DMS 273 treated with DMSO at 0.1 percent for 48 hours (cell line): ENCODE measurements around the gene CTDP1.

Experiments used
- DNase-seq: peaks from one replicate; lab custom pipeline; 2025; lab: John Stamatoyannopoulos, UW

CTDP1 gene

DNA sequence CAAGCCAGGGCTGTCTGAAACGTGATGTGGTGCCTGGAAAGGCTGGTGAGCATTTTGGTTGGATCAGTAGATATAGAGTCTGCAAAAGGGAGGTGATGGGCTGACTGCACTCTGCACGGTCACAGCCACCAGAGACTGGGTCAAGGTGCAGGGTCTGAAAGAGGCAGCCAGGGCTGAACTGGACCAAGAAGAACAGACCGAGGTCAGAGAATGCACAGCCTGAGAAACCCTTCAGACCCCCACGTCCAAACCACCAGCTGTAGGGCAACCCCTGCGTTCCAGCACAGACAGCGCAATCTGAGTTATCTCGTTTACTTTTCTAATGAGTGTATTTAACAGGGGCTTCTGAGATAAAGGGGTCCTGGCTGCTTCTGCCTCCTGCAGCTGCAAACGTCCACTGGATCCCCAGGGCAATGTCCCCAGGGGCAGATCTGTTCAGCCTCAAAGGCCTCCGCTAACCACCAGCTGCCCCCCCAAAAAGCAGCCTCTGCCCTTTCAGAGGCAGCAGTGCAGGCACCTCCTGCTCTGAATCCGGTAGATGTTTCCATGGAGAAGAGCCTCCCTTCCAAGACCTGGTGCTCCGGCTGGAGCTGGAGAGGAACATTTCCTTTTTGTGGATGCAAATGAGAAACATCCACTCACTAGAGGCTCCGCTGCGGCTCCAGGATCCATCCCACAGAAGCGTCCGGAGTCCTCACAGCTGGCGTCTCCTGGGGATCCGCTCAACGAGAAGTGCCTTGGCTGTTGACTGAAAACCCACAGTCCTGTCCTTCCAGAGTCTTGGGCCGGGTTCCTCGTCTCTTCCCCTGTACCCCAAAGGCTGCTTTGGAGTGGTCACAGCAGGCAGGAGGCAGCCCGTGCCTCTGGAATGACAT is 117.2 kb downstream of the CTDP1 start:
- no peak for DNase-seq

DNA sequence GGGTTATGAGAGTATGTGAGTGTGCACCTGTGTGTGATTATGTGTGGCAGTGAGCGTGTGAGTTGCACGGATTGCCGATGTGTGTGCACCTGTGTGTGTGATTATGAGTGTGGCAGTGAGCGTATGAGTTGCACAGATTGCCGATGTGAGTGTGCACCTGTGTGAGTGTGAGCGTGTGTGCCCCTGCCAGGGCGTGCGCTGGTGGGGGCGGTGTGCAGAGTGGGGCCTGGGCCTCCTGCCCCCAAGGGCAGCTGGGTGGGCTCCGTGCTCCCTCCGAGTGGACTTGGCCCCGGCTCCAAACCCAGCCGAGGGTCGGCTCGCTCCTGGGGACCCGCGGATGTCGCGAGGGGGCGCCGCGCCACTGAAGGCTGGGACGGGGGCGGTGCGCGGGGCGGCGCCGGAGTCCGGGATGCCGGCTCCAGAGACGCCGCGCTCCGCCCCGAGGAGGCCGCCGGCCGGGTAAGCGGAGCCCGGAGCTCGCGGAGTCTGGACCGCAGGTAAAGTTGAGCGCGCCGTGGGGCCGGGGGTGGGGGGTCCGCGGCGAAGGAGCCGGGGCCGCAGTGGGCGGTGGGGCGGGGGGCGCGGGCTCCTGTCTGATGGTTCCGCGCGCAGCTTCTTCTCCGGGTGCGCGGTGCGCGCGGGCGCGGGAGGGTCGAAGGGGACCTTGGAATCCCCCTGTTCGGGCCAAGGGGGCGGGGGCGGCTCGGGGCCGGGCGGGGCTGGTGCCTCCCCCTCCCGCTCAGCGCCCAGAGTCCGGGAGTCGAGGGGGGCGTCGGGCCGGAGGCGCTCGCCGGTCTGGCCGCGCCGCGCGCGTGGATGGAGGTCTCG is 118.1 kb downstream of the CTDP1 start, which contains the start of gene KCNG2:
Gene KCNG2 (plus strand): TSS at position 421 of the 828 bp plus-strand sequence. CDS start 65,730 bp downstream, outside the sequence.
- no peak for DNase-seq

DNA sequence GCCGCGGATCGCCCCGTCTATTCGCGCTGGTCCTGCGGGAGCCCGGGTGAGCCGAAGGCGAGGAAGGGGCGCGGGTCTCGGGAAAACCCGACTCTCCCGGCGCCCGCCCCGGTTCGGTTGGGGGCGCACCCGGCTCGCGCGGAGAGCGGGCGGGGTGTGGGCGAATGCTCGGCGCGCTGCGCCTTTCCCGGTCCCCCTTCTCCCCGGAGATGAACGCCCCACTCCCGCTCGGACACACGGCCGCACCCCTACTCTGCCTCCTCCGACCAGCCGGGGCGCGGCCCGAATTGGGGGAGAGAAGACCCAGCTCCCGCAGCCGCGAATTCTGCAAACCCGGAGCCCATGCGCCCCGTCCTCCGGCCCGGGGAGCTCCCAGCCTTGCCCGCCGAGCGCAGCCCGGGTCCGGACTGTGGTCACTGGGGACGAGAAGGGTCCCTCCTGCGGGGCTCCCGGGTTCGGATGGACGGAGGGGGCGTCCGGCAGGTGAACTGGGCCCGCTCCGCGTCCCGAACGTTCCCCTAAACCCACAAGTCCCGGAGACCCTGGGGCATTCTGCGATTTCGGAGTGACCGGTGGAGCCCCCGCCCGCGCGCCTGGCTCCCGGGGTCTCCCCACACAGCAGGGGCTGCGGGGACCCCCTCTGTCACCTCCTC is 118.9 kb downstream of the CTDP1 start:
- DNase-seq = no peak

DNA sequence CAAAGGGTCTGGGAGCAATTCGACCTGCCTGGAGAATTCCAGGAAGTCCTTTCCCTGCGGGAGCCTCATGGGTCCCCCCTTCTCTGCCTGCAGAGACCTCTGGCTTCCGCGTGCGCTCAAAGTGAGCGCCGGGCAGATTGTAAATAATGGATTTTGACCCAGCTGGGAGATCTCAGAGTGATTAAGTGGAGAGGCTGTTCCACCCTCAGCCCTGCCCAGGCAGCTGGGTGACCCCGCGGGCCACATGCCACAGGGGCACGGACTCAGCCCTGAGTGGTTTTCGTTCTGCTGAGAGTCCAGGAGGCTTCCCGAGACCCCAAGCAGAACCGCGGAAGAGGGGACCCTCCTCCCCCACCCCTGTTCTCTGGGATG is 119.4 kb downstream of the CTDP1 start:
- no peak for DNase-seq

DNA sequence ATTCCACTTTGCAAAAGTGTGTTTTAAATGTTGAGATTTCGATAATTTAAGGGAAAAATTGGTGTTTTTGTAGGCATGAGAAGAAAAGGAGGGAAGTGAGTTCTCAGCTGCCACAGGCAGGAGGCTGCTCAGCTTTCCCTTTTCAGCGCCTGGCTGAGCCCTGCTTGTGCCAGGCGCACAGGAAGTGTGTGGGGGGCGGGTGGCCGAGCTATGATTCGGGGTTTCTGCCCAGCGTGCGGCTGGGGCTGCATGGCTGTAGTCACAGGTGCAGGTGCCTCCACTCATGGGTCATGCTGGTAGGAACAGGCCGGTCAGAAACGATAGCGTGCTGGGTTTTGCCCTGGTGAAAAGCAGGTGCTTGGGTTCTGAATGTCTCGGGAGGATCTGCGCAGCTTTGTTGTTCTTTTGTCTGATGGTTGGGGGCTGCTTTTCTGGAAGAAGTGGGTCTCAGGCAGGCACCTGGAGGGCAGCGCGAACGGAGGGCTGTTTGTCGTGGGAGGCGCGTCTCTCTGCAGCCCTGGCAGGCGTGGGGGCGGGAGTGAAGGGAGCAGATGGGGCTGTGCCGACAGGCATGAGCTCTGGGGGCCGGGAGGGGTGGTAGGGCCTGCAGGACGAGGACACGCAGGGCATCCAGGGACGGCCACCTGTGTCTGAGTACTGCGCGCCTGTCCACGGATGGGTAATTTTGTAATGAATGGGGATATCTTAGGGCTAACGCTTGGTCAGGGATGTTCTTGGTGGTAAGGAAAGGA is 120.2 kb downstream of the CTDP1 start:
- no peak for DNase-seq

DNA sequence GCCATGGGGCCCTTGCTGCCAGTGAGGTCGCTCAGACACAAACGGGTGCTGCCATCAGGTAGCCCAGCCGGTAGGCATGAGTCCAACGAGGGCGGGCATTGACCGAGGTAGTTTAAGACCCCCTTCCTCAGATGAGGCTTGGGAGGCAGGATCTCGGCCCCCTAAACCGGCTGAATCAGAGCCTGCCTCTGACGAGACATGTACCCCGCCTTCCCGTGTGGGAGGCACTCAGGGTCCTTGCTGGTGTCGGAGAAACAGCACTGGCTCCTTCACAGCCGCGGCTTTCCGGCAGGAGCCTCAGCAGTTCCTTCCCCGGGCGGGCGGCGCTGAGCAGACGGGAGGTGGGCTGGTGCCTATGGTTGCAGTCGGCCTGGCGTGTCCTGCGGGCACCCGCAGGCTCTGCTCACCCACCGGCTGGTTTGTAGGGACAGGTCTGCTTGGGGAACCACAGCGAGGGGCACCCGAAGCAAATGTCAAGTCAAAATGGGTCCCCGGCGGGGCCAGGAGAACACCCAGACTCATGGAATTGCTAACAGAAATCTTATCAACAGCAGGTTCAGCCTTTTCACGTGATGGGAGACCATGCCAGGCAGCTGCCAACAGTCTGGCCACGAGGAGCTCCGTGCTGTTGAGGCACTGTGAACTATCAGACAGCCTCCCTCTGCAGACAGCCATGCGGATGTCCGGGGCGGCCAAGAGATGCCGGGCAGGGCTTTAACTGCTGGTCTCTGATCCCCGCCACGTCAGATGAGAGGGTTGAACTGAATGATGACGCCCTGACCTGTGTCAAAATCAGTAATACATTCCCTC is 121.0 kb downstream of the CTDP1 start:
- DNase-seq = no peak

DNA sequence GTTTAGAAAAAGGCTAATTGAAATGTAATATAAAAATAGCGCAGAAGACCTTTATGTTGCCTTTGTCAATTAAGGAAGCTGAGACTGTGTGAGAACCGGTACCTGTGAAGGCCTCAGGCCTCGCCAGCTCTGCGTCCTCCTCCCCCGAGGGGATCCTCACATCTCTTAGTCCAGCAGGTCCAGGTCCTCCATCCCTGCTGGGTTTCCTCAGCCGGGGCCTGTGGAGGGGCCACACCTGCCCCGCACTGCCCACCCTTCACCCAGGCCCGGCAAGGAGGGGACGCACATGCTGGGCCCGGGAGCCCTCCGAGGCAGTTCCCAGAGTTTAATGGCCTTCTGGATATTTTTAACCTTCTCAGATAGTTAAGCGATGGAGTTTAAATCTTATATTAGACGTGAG is 121.6 kb downstream of the CTDP1 start:
- DNase-seq = no peak

DNA sequence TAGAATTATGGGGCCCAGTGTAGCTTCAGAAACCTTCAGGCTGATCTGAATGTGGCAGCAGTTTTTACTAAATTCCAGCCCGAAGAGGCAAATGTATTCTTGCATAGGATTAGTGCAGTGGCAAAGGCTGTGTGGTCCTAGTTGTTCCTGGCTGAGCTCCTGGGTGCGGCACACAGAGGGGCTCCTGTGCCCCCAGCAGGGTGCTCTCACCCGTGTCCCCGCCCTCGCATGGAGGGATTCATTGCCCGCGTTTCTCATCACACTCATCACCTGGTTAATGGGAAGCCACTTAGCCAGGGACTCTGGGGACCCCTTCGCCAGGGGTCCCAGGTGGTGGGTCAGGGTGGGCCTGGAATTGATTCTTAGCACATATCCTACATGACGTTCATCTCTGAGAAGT is 122.0 kb downstream of the CTDP1 start:
- no peak for DNase-seq

DNA sequence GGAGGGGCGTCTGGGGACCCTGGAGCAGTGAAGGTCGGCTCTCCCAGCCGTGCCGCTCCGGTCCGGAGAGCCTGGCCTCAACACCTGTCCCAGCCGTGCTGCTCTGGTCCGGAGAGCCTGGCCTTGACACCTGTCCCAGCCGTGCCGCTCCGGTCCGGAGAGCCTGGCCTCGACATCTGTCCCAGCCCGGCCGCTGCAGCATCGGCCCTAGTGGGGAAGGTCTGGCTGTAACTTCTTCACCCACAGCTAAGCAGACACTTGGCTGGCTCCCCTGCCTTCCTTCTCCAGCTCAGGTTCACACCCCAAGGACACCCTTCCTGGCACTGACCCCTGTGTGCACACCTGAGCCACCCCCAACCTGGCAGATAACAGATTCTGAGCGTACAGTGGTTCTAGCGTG is 122.7 kb downstream of the CTDP1 start:
- no peak for DNase-seq

DNA sequence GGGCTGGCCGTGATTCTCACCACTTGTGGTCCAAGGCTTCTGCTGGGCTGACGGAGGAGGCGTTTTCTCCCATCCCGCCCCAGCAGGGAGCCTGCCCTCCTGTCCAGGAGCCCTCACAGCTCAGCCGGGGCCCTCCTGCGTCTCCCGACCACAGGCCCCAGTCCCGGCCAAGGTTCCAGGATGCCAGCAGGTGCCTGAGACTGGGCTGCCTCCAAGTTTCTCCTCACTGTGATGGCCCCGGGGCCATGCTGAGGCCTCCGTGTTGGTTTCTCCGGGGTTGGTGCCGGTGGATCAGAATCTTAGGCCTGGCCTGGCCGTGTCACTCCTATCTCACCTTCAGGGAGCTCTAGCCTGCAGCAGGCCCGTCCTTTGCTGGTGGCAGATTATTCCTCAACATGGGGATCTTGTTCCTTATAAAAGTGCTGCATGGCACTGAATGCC is 124.0 kb downstream of the CTDP1 start:
- no peak for DNase-seq
